ENCODE results near the gene NNT. TPM values are rescaled to one million over a fixed set of nuclear protein-coding genes. Genes with fewer than 3 reads are reported as not detected.
"Not testable (repeated sequence)": the region's sequence is repeated elsewhere in the genome, so short reads cannot be mapped to it uniquely, and the experiment has no call there.

The NNT gene
- total and polyA plus RNA-seq, 11 donors = 53.8 to 631 (median 362) TPM

GRCh38 chr5:43667379-43667778, 64.4 kb downstream of the NNT start:
- 94 to 99% (median 98%) methylated on average over 4 to 5 of the region's 5 CpGs for WGBS, 4 donors
- DNase-seq, H3K27ac ChIP-seq, ATAC-seq, H3K4me3 ChIP-seq, H3K9me3 ChIP-seq, H3K27me3 ChIP-seq: not testable (repeated sequence)
- intact Hi-C loops (cut with DNase I) = loop anchor here in 2 of 10 donors (10.0 kb wide), 2 partner anchors 157 to 1107 kb away; no protein-coding TSS in a partner anchor
- Histone ChIP-seq H3K4me1 (peaks cover 0 to 12% (median 2%) of the 10 kb centered on the region in 12 donors), H3K36me3 (peaks cover 0 to 28% (median 13%) of the 10 kb centered on the region in 9 donors)

- Histone ChIP-seq H3K9me3 (no peaks in the 10 kb centered on the region), H3K36me3 (peaks cover 0 to 60% (median 33%) of the 10 kb centered on the region in 9 donors), H3K4me1 (peaks cover 0 to 26% (median 3%) of the 10 kb centered on the region in 12 donors), H3K27me3 (no peaks in the 10 kb centered on the region), H3K27ac (no peak overlapping the region), H3K4me3 (no peak overlapping the region)
- intact Hi-C loops (cut with DNase I) = no loop called here
- TF ChIP-seq CTCF (IDR thresholded peaks at IDR 0.05) (no peak), POLR2A (IDR thresholded peaks at IDR 0.05) (no peak)
- DNase-seq = no peak
- no peak for ATAC-seq
Measured at GRCh38 chr5:43674536-43674935, 71.6 kb downstream of the NNT start.

GRCh38 chr5:43675357-43675756, 72.4 kb downstream of the NNT start:
- no peak for ATAC-seq
- Histone ChIP-seq H3K27ac (no peak overlapping the region), H3K4me1 (peaks cover 0 to 26% (median 5%) of the 10 kb centered on the region in 12 donors), H3K9me3 (no peaks in the 10 kb centered on the region), H3K36me3 (peaks cover 0 to 64% (median 36%) of the 10 kb centered on the region in 9 donors), H3K4me3 (no peak overlapping the region), H3K27me3 (no peaks in the 10 kb centered on the region)
- 59 to 79% (median 68%) methylated on average over 3 of the region's 3 CpGs for WGBS, 4 donors
- DNase-seq = no peak
- intact Hi-C loops (cut with DNase I) = no loop called here
- TF ChIP-seq POLR2A (IDR thresholded peaks at IDR 0.05) (no peak), CTCF (IDR thresholded peaks at IDR 0.05) (no peak)

- TF ChIP-seq CTCF (IDR thresholded peaks at IDR 0.05) = no peak
- TF ChIP-seq POLR2A (IDR thresholded peaks at IDR 0.05) = no peak
- peaks cover 0 to 26% (median 5%) of the 10 kb centered on the region in 12 donors for H3K4me1 ChIP-seq
- WGBS, 4 donors = 89 to 92% (median 91%) methylated on average over 2 of the region's 2 CpGs
- H3K9me3 ChIP-seq = no peaks in the 10 kb centered on the region
- no peaks in the 10 kb centered on the region for H3K27me3 ChIP-seq
- H3K27ac ChIP-seq = no peak overlapping the region
- no peak overlapping the region for H3K4me3 ChIP-seq
- H3K36me3 ChIP-seq = peaks cover 0 to 70% (median 43%) of the 10 kb centered on the region in 9 donors
- intact Hi-C loops (cut with DNase I) = no loop called here
- no peak for DNase-seq
- no peak for ATAC-seq
Measured at GRCh38 chr5:43676083-43676840, 73.3 kb downstream of the NNT start.

All from heart left ventricle (tissue), 16 donors.